Liver (tissue), 3 donors: ENCODE results near the gene TMEM178B.

Source experiments
- ATF3 ChIP-seq: IDR thresholded peaks from 2 replicates; pipeline ENCODE4 v1.6.1; 2016; ENCODE audit warnings: antibody characterized with exemption
- JUND ChIP-seq, 2 donors: IDR thresholded peaks; 2 replicates each; pipeline ENCODE4 v1.6.1; 2016; ENCODE audit warnings: antibody characterized with exemption in 2 of 2
- RXRA ChIP-seq, 2 donors: IDR thresholded peaks; 2 replicates each; pipeline ENCODE4 v1.6.1; 2017 to 2018; ENCODE audit warnings: antibody characterized with exemption in 2 of 2, mild to moderate bottlenecking in 1 of 2
- SP1 ChIP-seq: IDR thresholded peaks from 2 replicates; pipeline ENCODE4 v1.6.1; 2018; ENCODE audit warnings: antibody characterized with exemption, mild to moderate bottlenecking
- TAF1 ChIP-seq: conservative IDR thresholded peaks from 2 replicates; pipeline ENCODE4 v1.6.1; 2016; ENCODE audit warnings: antibody characterized with exemption, mild to moderate bottlenecking
- TF ChIP-seq, protein P1 (sequence below): fragments of 150-350 bp; IDR thresholded peaks from 2 replicates; pipeline ENCODE4 v1.5.1; 2017; ENCODE audit warnings: improper control_type of control experiment, low read depth, low read length; ENCODE audit not compliant: missing input control
- TF ChIP-seq, protein P2 (sequence below): IDR thresholded peaks from 2 replicates; pipeline ENCODE4 v1.6.1; 2016; ENCODE audit warnings: antibody characterized with exemption
- donor health status: healthy.
- donor health status: healthy.

DNA sequence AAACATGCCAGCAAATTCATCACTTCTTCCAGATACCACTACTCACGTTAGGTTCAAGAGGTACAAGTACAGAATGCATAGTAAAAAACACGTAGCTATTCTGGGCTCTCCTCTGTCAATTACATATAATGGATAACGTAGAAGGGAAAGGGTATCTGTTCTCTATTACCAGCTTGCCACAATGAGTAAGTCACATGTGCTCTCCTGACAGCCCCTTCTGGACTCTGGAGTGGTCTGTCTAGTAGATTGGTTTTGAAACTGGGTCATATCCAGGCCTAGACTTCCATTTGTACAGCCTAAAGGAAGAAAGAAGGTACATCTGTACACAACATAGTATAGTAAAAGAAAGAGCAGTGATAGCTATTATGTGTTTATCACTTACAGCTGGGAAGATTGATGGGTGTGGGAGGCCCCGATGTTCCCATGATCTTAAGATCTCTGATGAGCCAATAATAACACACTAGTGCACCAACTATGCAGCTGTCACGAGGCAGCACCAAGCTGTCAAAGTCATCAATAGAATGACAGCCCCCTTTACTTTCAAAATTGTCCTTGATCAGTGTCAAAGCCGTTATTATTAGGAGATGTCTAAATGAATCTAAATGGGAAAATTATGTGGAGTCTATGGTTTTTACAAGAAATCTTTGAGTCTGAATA is 315.4 kb downstream of the TMEM178B start:
- TF ChIP-seq SP1 = no peak
- TF ChIP-seq, protein P1, sequence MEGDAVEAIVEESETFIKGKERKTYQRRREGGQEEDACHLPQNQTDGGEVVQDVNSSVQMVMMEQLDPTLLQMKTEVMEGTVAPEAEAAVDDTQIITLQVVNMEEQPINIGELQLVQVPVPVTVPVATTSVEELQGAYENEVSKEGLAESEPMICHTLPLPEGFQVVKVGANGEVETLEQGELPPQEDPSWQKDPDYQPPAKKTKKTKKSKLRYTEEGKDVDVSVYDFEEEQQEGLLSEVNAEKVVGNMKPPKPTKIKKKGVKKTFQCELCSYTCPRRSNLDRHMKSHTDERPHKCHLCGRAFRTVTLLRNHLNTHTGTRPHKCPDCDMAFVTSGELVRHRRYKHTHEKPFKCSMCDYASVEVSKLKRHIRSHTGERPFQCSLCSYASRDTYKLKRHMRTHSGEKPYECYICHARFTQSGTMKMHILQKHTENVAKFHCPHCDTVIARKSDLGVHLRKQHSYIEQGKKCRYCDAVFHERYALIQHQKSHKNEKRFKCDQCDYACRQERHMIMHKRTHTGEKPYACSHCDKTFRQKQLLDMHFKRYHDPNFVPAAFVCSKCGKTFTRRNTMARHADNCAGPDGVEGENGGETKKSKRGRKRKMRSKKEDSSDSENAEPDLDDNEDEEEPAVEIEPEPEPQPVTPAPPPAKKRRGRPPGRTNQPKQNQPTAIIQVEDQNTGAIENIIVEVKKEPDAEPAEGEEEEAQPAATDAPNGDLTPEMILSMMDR = no peak
- TF ChIP-seq RXRA (IDR thresholded peaks at IDR 0.05) = no peak
- TF ChIP-seq TAF1 = no peak
- no peak for TF ChIP-seq ATF3
- TF ChIP-seq, protein P2, sequence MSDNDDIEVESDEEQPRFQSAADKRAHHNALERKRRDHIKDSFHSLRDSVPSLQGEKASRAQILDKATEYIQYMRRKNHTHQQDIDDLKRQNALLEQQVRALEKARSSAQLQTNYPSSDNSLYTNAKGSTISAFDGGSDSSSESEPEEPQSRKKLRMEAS = no peak
- no peak for TF ChIP-seq JUND (IDR thresholded peaks at IDR 0.05)
